GM23338 (cell line): ENCODE measurements around the gene SH2D1A. TPM values are rescaled to one million over a fixed set of nuclear protein-coding genes. Genes with fewer than 3 reads are reported as not detected.

Experiments used
- ATAC-seq: fragments of 200-7000 bp; cut with Tn5 transposase; 3 replicates; pipeline ENCODE4 v1.9.1; 2020
- DNase-seq: peaks from one replicate; pipeline ENCODE4 v3.0.0-alpha.2; 2015; ENCODE audit warnings: low spot score
- H2AFZ ChIP-seq: fragments of 200-600 bp; sonication (generic); 2 replicates; pipeline ENCODE4 v1.8.0; 2016; ENCODE audit warnings: antibody characterized with exemption, mild to moderate bottlenecking, moderate library complexity
- H3F3A ChIP-seq: fragments of 200-600 bp; sonication (generic); replicated peaks from 2 replicates; pipeline ENCODE4 v1.8.0; 2017; ENCODE audit warnings: antibody characterized with exemption, mixed run types, low read depth
- H3K27ac ChIP-seq: fragments of 200-600 bp; sonication (generic); 2 replicates; pipeline ENCODE4 v1.6.1; 2016; ENCODE audit warnings: low read depth
- H3K27me3 ChIP-seq: fragments of 200-600 bp; sonication (generic); 2 replicates; pipeline ENCODE4 v1.8.0; 2016; ENCODE audit warnings: mild to moderate bottlenecking, mixed run types, moderate library complexity; ENCODE audit not compliant: insufficient read depth
- H3K36me3 ChIP-seq: fragments of 200-600 bp; sonication (generic); 2 replicates; pipeline ENCODE4 v1.8.0; 2016; ENCODE audit warnings: mild to moderate bottlenecking; ENCODE audit not compliant: insufficient read depth
- H3K4me1 ChIP-seq: fragments of 200-600 bp; sonication (generic); 2 replicates; pipeline ENCODE4 v1.8.0; 2016; ENCODE audit warnings: mild to moderate bottlenecking, moderate library complexity; ENCODE audit not compliant: insufficient read depth
- H3K4me2 ChIP-seq: fragments of 200-600 bp; sonication (generic); 2 replicates; pipeline ENCODE4 v1.7.1; 2017; ENCODE audit warnings: mixed run types
- H3K4me3 ChIP-seq: fragments of 200-600 bp; sonication (generic); 2 replicates; pipeline ENCODE4 v1.6.1; 2016; ENCODE audit warnings: mixed run types
- H3K79me2 ChIP-seq: fragments of 200-600 bp; sonication (generic); replicated peaks from 2 replicates; pipeline ENCODE4 v1.8.0; 2017; ENCODE audit warnings: mild to moderate bottlenecking; ENCODE audit not compliant: insufficient read depth
- H3K9me2 ChIP-seq: fragments of 200-600 bp; sonication (generic); 2 replicates; pipeline ENCODE4 v1.8.0; 2017; ENCODE audit not compliant: insufficient read depth
- H4K20me1 ChIP-seq: fragments of 200-600 bp; sonication (generic); replicated peaks from 2 replicates; pipeline ENCODE4 v1.8.0; 2017; ENCODE audit warnings: mild to moderate bottlenecking; ENCODE audit not compliant: insufficient read depth
- H3K27ac Mint-ChIP-seq: 2 replicates; pipeline ENCODE4 v1.8.0; 2020; ENCODE audit warnings: inconsistent platforms, mild to moderate bottlenecking, moderate library complexity, mixed read lengths
- H3K27me3 Mint-ChIP-seq: 3 replicates; pipeline ENCODE4 v1.8.0; 2022; ENCODE audit warnings: low read depth, mild to moderate bottlenecking, moderate library complexity, mixed read lengths, inconsistent platforms; ENCODE audit not compliant: insufficient read depth, poor library complexity
- H3K36me3 Mint-ChIP-seq: 3 replicates; pipeline ENCODE4 v1.8.0; 2021; ENCODE audit warnings: low read depth, mild to moderate bottlenecking, inconsistent platforms, moderate library complexity, mixed read lengths
- H3K4me1 Mint-ChIP-seq: 3 replicates; pipeline ENCODE4 v1.8.0; 2020; ENCODE audit warnings: mild to moderate bottlenecking, inconsistent platforms, mixed read lengths
- H3K4me3 Mint-ChIP-seq: 3 replicates; pipeline ENCODE4 v1.8.0; 2021; ENCODE audit warnings: moderate library complexity, mild to moderate bottlenecking, inconsistent platforms, mixed read lengths
- H3K9me3 Mint-ChIP-seq: 3 replicates; pipeline ENCODE4 v1.8.0; 2020; ENCODE audit warnings: moderate library complexity, mild to moderate bottlenecking, inconsistent platforms, mixed read lengths
- EZH2phosphoT487 ChIP-seq: fragments of 200-600 bp; sonication (generic); IDR thresholded peaks from one replicate; pipeline ENCODE4 v1.8.1; 2018; ENCODE audit warnings: antibody characterized with exemption; ENCODE audit not compliant: unreplicated experiment
- JUNB ChIP-seq: IDR thresholded peaks from one replicate; pipeline ENCODE4 v1.6.1; 2016; ENCODE audit warnings: antibody characterized with exemption; ENCODE audit not compliant: unreplicated experiment
- POLR2AphosphoS5 ChIP-seq: IDR thresholded peaks from 2 replicates; pipeline ENCODE4 v1.6.1; 2016; ENCODE audit warnings: antibody characterized with exemption, low read depth
- STAT1 ChIP-seq: IDR thresholded peaks from one replicate; pipeline ENCODE4 v1.6.1; 2016; ENCODE audit warnings: antibody characterized with exemption; ENCODE audit not compliant: unreplicated experiment
- ZNF114 ChIP-seq: fragments of 250-450 bp; sonication (Bioruptor Pico); IDR thresholded peaks from 2 replicates; pipeline ENCODE4 v1.5.0; 2020; ENCODE audit warnings: mild to moderate bottlenecking, moderate library complexity
- ZNF331 ChIP-seq: fragments of 250-450 bp; sonication (Bioruptor Pico); IDR thresholded peaks from 2 replicates; pipeline ENCODE4 v1.5.0; 2020; ENCODE audit warnings: low read depth, mild to moderate bottlenecking, moderate library complexity
- polyA plus RNA-seq: library from polyadenylated mRNA; unstranded; fragments of >200 nt; fragmentation: Nextera tagmentation; extraction: Ambion mirVana; gene quantifications from 2 replicates; pipeline ENCODE4 v1.2.1, GENCODE V29; 2016
- total RNA-seq: library from RNA; depleted of rRNA; stranded (reverse); fragments of >200 nt; shearing (Covaris generic); gene quantifications from 2 replicates; pipeline ENCODE4 v1.2.3, GENCODE V29; 2014
- TF ChIP-seq, protein P1 (sequence below): IDR thresholded peaks from 2 replicates; pipeline ENCODE4 v1.6.1; 2016; ENCODE audit warnings: antibody characterized with exemption
- TF ChIP-seq, protein P2 (sequence below), 2 experiments: fragments of 200-600 bp in 1 of 2; sonication (generic) in 1 of 2; conservative IDR thresholded peaks; 2 replicates each; pipeline versions ENCODE4 v1.5.1 to v1.6.1; 2016 to 2017; ENCODE audit warnings: antibody characterized with exemption in 2 of 2, low read depth in 2 of 2, mild to moderate bottlenecking in 2 of 2, moderate library complexity in 1 of 2
- TF ChIP-seq, protein P3 (sequence below): fragments of 250-450 bp; sonication (Bioruptor Pico); IDR thresholded peaks from 2 replicates; pipeline ENCODE4 v1.5.0; 2020; ENCODE audit warnings: mild to moderate bottlenecking, moderate library complexity

SH2D1A gene
- total and polyA plus RNA-seq, 2 experiments from 2014 or later = not detected

DNA sequence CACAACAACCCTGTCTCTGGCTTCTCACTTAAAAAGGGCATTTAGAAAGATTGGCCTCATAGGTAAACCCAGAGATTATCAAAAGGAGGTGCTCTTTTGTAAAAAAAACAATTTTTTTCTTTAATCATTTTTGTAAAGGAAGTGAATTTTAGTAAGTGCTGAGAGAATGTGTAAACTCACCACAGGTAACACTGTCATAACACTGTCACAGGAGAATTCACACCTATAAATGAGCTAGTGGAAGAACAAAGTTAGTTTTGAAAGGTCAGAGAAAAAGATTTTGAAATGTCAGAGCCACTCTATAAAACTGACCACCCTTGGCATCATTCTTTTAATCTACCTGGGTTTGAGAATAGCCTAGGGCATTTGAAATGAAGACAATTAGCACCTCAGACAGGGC lies 3.3 kb upstream of the SH2D1A start:
- Histone ChIP-seq H3K27me3 (no peaks in the 10 kb centered on the region), H3K36me3 (no peaks in the 10 kb centered on the region), H3K4me1 (no peaks in the 10 kb centered on the region), H3K4me2 (no peak overlapping the region), H3K4me3 (no peak overlapping the region), H2AFZ (no peak overlapping the region), H3F3A (no peaks in the 10 kb centered on the region), H4K20me1 (no peaks in the 10 kb centered on the region), H3K79me2 (no peaks in the 10 kb centered on the region), H3K27ac (no peak overlapping the region), H3K9me2 (no peaks in the 10 kb centered on the region)
- TF ChIP-seq, protein P1, sequence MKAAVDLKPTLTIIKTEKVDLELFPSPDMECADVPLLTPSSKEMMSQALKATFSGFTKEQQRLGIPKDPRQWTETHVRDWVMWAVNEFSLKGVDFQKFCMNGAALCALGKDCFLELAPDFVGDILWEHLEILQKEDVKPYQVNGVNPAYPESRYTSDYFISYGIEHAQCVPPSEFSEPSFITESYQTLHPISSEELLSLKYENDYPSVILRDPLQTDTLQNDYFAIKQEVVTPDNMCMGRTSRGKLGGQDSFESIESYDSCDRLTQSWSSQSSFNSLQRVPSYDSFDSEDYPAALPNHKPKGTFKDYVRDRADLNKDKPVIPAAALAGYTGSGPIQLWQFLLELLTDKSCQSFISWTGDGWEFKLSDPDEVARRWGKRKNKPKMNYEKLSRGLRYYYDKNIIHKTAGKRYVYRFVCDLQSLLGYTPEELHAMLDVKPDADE = no peak
- TF ChIP-seq, protein P2, sequence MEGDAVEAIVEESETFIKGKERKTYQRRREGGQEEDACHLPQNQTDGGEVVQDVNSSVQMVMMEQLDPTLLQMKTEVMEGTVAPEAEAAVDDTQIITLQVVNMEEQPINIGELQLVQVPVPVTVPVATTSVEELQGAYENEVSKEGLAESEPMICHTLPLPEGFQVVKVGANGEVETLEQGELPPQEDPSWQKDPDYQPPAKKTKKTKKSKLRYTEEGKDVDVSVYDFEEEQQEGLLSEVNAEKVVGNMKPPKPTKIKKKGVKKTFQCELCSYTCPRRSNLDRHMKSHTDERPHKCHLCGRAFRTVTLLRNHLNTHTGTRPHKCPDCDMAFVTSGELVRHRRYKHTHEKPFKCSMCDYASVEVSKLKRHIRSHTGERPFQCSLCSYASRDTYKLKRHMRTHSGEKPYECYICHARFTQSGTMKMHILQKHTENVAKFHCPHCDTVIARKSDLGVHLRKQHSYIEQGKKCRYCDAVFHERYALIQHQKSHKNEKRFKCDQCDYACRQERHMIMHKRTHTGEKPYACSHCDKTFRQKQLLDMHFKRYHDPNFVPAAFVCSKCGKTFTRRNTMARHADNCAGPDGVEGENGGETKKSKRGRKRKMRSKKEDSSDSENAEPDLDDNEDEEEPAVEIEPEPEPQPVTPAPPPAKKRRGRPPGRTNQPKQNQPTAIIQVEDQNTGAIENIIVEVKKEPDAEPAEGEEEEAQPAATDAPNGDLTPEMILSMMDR (conservative IDR thresholded peaks at IDR 0.05; ENCODE audit: low read depth in 2 of 2) = no peak
- no peak for TF ChIP-seq ZNF114 (CRISPR knock-in tag)
- no peak for TF ChIP-seq ZNF331 (CRISPR knock-in tag)
- no peak for TF ChIP-seq POLR2AphosphoS5
- no peak for TF ChIP-seq EZH2phosphoT487
- TF ChIP-seq, protein P3, sequence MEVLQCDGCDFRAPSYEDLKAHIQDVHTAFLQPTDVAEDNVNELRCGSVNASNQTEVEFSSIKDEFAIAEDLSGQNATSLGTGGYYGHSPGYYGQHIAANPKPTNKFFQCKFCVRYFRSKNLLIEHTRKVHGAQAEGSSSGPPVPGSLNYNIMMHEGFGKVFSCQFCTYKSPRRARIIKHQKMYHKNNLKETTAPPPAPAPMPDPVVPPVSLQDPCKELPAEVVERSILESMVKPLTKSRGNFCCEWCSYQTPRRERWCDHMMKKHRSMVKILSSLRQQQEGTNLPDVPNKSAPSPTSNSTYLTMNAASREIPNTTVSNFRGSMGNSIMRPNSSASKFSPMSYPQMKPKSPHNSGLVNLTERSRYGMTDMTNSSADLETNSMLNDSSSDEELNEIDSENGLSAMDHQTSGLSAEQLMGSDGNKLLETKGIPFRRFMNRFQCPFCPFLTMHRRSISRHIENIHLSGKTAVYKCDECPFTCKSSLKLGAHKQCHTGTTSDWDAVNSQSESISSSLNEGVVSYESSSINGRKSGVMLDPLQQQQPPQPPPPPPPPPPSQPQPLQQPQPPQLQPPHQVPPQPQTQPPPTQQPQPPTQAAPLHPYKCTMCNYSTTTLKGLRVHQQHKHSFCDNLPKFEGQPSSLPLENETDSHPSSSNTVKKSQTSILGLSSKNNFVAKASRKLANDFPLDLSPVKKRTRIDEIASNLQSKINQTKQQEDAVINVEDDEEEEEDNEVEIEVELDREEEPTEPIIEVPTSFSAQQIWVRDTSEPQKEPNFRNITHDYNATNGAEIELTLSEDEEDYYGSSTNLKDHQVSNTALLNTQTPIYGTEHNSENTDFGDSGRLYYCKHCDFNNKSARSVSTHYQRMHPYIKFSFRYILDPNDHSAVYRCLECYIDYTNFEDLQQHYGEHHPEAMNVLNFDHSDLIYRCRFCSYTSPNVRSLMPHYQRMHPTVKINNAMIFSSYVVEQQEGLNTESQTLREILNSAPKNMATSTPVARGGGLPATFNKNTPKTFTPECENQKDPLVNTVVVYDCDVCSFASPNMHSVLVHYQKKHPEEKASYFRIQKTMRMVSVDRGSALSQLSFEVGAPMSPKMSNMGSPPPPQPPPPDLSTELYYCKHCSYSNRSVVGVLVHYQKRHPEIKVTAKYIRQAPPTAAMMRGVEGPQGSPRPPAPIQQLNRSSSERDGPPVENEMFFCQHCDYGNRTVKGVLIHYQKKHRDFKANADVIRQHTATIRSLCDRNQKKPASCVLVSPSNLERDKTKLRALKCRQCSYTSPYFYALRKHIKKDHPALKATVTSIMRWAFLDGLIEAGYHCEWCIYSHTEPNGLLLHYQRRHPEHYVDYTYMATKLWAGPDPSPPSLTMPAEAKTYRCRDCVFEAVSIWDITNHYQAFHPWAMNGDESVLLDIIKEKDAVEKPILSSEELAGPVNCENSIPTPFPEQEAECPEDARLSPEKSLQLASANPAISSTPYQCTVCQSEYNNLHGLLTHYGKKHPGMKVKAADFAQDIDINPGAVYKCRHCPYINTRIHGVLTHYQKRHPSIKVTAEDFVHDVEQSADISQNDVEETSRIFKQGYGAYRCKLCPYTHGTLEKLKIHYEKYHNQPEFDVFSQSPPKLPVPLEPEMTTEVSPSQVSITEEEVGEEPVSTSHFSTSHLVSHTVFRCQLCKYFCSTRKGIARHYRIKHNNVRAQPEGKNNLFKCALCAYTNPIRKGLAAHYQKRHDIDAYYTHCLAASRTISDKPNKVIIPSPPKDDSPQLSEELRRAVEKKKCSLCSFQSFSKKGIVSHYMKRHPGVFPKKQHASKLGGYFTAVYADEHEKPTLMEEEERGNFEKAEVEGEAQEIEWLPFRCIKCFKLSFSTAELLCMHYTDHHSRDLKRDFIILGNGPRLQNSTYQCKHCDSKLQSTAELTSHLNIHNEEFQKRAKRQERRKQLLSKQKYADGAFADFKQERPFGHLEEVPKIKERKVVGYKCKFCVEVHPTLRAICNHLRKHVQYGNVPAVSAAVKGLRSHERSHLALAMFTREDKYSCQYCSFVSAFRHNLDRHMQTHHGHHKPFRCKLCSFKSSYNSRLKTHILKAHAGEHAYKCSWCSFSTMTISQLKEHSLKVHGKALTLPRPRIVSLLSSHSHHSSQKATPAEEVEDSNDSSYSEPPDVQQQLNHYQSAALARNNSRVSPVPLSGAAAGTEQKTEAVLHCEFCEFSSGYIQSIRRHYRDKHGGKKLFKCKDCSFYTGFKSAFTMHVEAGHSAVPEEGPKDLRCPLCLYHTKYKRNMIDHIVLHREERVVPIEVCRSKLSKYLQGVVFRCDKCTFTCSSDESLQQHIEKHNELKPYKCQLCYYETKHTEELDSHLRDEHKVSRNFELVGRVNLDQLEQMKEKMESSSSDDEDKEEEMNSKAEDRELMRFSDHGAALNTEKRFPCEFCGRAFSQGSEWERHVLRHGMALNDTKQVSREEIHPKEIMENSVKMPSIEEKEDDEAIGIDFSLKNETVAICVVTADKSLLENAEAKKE (CRISPR knock-in tag) = no peak
- TF ChIP-seq STAT1 = no peak
- no peak for TF ChIP-seq JUNB
- no peak overlapping the region for H3K4me3 Mint-ChIP-seq
- no peak overlapping the region for H3K27ac Mint-ChIP-seq
- no peak for DNase-seq
- H3K4me1 Mint-ChIP-seq = peaks cover under 1% of the 10 kb centered on the region; the same call in 2 of the 3 replicates
- H3K9me3 Mint-ChIP-seq = no peaks in the 10 kb centered on the region
- H3K36me3 Mint-ChIP-seq = no peaks in the 10 kb centered on the region
- ATAC-seq = no peak
- H3K27me3 Mint-ChIP-seq = no peaks in the 10 kb centered on the region
